ENCODE measurements around the gene EIF3D.

- TF ChIP-seq EZH2phosphoT487 (IDR thresholded peaks at IDR 0.05; ENCODE audit: low read depth): no peak
- 0 out of 2 replicates have a peak, but pooled peaks have one; percentile 6 for TF ChIP-seq CTCF (IDR thresholded peaks at IDR 0.05; ENCODE audit: low read depth, low read length)
Observed at GRCh38 chr22:36497910-36498665, 30.9 kb downstream of the EIF3D start.

All from OCI-LY3 (cell line).